Measurements from ENCODE around the gene POGZ. TPM values are rescaled to one million over a fixed set of nuclear protein-coding genes. Genes with fewer than 3 reads are reported as not detected.
A peak's percentile ranks its signal among the peaks of the same experiment; 100 is the strongest.

The POGZ gene
- total RNA-seq = 10 to 100 TPM; 48.8 to 51.2 (median 49.5) TPM

DNA sequence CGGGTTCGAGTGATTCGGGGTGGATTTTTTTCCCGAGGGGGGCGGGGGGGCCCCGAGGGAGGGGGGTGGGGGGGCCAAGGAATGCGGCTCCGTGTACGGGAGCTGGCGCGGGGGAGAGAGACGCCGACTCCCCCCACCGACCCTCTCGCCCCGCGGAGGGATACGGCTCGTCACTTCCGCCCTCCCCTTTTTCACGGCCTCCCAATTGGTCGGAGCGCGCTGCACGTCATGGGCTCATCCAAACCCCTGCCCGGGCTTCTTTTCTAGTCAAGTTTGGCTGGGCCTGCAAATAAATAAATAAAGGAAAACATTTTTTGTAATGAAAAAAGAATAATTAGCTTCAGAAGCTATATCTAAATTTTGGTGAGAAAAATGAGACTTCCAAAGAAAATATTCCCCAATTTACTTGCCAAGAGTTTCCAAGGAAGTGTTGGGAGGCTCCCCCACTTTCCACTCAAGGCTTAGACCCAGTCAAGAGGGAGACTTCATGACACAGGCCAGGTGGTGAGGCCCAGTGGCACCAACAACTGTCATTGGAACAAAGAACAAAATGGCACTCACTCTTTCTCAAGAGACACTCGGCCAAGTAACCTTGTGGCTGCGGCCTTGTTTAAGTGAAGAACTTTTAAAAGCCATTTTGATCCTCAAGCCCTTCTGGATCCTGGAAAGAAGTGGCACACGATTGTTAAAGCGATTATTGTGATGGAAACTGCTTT, at the start of gene POGZ:
Gene POGZ, minus strand, starts transcription at position 164 of the 716 bp plus-strand sequence. CDS start 17,290 bp downstream, outside the sequence.
- ATAC-seq (peak; percentile 82 to 83), DNase-seq (peak; percentile 95)
- no peaks in the 10 kb centered on the region for H3K36me3 Mint-ChIP-seq (ENCODE audit: insufficient read depth)
- peak within 1 kb of the TSS; percentile 89 for H3K4me3 Mint-ChIP-seq
- H3K9me3 Mint-ChIP-seq = no peaks in the 10 kb centered on the region
- peaks cover 28% of the 10 kb centered on the region for H3K4me1 Mint-ChIP-seq (ENCODE audit: low read depth)
- H3K27me3 Mint-ChIP-seq (ENCODE audit: low read depth) = peaks cover 21% of the 10 kb centered on the region

- Mint-ChIP-seq H3K36me3 (ENCODE audit: insufficient read depth) (no peaks in the 10 kb centered on the region), H3K9me3 (no peaks in the 10 kb centered on the region), H3K27me3 (ENCODE audit: low read depth) (peaks cover 1% of the 10 kb centered on the region), H3K4me3 (no peak overlapping the region), H3K4me1 (ENCODE audit: low read depth) (peaks cover 27% of the 10 kb centered on the region)
- DNase-seq (no peak), ATAC-seq (no peak)
These were observed 49.5 kb upstream of the POGZ start for GRCh38 chr1:151508833-151509232.

DNA sequence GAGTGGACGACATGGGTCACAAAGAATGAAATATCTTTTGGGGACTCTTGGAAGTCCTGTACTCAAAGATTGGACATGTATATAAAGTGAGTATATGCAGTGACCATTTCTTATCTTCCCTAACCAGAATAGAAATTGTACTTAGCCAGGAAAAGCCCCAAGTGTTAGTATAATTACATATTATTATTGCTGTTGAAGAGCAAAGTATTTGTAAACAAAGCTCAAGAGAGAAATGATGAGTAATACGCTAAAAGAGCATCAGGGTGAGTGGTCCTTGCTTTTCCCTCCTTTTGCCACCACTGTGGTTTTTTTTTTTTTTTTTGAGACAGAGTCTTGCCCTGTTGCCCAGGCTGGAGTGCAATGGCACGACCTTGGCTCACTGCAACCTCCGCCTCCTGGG, 45.5 kb upstream of the POGZ start:
- Mint-ChIP-seq H3K4me1 (ENCODE audit: low read depth) (no peaks in the 10 kb centered on the region), H3K27me3 (ENCODE audit: low read depth) (no peaks in the 10 kb centered on the region), H3K4me3 (no peak overlapping the region), H3K9me3 (no peaks in the 10 kb centered on the region), H3K36me3 (ENCODE audit: insufficient read depth) (no peaks in the 10 kb centered on the region)
- DNase-seq = no peak
- ATAC-seq = no peak

DNA sequence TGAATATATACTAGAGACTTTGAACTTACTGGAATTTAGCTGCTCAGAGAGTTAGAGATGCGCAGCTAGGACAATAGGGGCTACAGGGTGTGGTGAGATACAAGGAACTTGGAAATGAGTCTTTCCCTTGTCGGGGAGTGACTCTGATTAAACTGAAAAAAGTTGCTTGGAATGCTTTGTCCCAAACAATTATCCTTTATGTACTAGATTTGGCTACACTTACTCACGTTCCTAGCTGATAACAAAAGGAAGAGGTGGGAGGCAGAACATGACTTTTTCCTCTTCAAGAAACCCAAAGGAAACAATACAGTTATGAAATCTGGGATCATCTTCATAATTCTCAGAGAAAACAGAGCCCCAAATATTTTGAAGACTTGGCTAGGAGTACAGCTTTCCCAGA, 45.0 kb upstream of the POGZ start:
- ATAC-seq = no peak
- H3K4me3 Mint-ChIP-seq = no peak overlapping the region
- no peaks in the 10 kb centered on the region for H3K9me3 Mint-ChIP-seq
- no peak for DNase-seq
- H3K4me1 Mint-ChIP-seq (ENCODE audit: low read depth) = no peaks in the 10 kb centered on the region
- H3K36me3 Mint-ChIP-seq (ENCODE audit: insufficient read depth) = no peaks in the 10 kb centered on the region
- H3K27me3 Mint-ChIP-seq (ENCODE audit: low read depth) = no peaks in the 10 kb centered on the region

GRCh38 chr1:151502859-151503780, 43.8 kb upstream of the POGZ start:
- H3K27me3 Mint-ChIP-seq (ENCODE audit: low read depth) = no peaks in the 10 kb centered on the region
- H3K4me1 Mint-ChIP-seq (ENCODE audit: low read depth) = no peaks in the 10 kb centered on the region
- H3K9me3 Mint-ChIP-seq = no peaks in the 10 kb centered on the region

DNA sequence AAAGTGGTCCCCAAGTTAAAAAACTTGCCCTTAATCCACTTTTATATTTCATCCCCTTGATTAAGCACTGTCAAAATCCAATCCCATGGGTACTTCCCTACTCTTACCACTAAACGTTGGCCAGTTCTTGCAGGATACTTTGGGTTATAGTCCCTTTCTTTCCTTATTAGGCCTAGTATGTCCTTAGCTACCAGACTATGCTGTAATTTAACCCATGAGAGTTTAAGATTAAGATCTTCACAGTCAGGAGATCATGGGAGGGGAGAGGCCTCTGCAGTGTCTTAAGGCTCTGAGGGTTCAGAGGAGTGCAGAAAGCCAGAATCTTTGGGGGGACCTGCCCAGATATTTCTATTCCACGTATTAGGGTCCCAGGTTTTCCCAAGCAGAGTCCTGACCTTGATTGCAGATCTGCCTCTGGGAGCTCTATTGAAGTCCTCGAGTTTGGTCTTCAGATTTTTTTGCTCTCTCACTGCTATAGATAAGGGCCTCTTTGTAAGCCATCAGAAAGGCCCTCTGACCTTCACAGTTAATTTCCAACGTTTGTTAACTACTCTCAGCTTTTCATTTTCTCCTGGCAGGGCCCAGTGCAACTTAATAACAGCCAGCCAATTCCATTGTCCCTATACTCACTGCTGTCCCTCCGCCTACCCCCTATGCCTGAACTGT, 42.9 kb upstream of the POGZ start:
- Mint-ChIP-seq H3K27me3 (ENCODE audit: low read depth) (no peaks in the 10 kb centered on the region), H3K4me1 (ENCODE audit: low read depth) (no peaks in the 10 kb centered on the region), H3K4me3 (no peak overlapping the region), H3K9me3 (no peaks in the 10 kb centered on the region), H3K36me3 (ENCODE audit: insufficient read depth) (no peaks in the 10 kb centered on the region)
- ATAC-seq (no peak), DNase-seq (no peak)

More at GRCh38 chr1:151502859-151503780, 43.8 kb upstream of the POGZ start:
- Mint-ChIP-seq H3K36me3 (ENCODE audit: insufficient read depth) (no peaks in the 10 kb centered on the region), H3K4me3 (no peak overlapping the region)
- ATAC-seq (no peak), DNase-seq (no peak)

GRCh38 chr1:151501474-151501873, 42.2 kb upstream of the POGZ start:
- no peaks in the 10 kb centered on the region for H3K27me3 Mint-ChIP-seq (ENCODE audit: low read depth)
- no peak overlapping the region for H3K4me3 Mint-ChIP-seq
- H3K36me3 Mint-ChIP-seq (ENCODE audit: insufficient read depth) = no peaks in the 10 kb centered on the region
- no peak for ATAC-seq
- DNase-seq = no peak
- no peaks in the 10 kb centered on the region for H3K4me1 Mint-ChIP-seq (ENCODE audit: low read depth)
- H3K9me3 Mint-ChIP-seq = no peaks in the 10 kb centered on the region

- Mint-ChIP-seq H3K4me1 (ENCODE audit: low read depth) (peaks cover 5% of the 10 kb centered on the region), H3K9me3 (no peaks in the 10 kb centered on the region), H3K36me3 (ENCODE audit: insufficient read depth) (no peaks in the 10 kb centered on the region), H3K27me3 (ENCODE audit: low read depth) (no peaks in the 10 kb centered on the region), H3K4me3 (no peak overlapping the region)
- ATAC-seq = no peak
- DNase-seq = no peak
These were observed 40.6 kb upstream of the POGZ start for GRCh38 chr1:151499930-151500329.

DNA sequence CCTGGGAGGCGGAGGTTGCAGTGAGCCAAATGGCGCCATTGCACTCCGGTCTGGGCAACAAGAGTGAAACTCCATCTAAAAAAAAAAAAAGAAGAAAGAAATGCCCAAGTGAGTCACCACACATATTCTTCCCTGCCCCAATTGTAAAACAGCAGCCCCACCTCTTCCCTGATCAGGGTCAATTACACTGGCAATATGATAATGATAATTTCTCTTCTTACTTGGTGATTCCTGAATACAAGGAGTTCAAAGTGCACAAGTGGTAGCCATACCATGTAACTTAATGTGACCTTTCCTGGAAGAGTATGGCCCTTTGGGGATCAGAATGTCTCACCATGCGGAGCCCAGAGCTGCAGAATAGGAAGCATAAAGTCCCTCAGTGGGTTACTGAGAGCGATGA, 40.1 kb upstream of the POGZ start:
- DNase-seq (no peak), ATAC-seq (no peak)
- Mint-ChIP-seq H3K4me1 (ENCODE audit: low read depth) (peaks cover 8% of the 10 kb centered on the region), H3K9me3 (no peaks in the 10 kb centered on the region), H3K4me3 (no peak overlapping the region), H3K36me3 (ENCODE audit: insufficient read depth) (no peaks in the 10 kb centered on the region), H3K27me3 (ENCODE audit: low read depth) (no peaks in the 10 kb centered on the region)

- Mint-ChIP-seq H3K4me1 (ENCODE audit: low read depth) (peaks cover 8% of the 10 kb centered on the region), H3K9me3 (no peaks in the 10 kb centered on the region), H3K36me3 (ENCODE audit: insufficient read depth) (no peaks in the 10 kb centered on the region), H3K4me3 (no peak overlapping the region), H3K27me3 (ENCODE audit: low read depth) (no peaks in the 10 kb centered on the region)
- ATAC-seq = no peak
- DNase-seq = no peak
These were observed 36.0 kb upstream of the POGZ start for GRCh38 chr1:151495316-151495715.

- ATAC-seq (peak; percentile 85 to 88), DNase-seq (no peak)
- H3K27me3 Mint-ChIP-seq (ENCODE audit: low read depth) = no peaks in the 10 kb centered on the region
- no peaks in the 10 kb centered on the region for H3K9me3 Mint-ChIP-seq
- H3K4me1 Mint-ChIP-seq (ENCODE audit: low read depth) = peaks cover 8% of the 10 kb centered on the region
- no peaks in the 10 kb centered on the region for H3K36me3 Mint-ChIP-seq (ENCODE audit: insufficient read depth)
- no peak overlapping the region for H3K4me3 Mint-ChIP-seq
These were observed 35.5 kb upstream of the POGZ start for GRCh38 chr1:151494741-151495281.

GRCh38 chr1:151493042-151493441, 33.7 kb upstream of the POGZ start:
- DNase-seq (no peak), ATAC-seq (no peak)
- Mint-ChIP-seq H3K27me3 (ENCODE audit: low read depth) (no peaks in the 10 kb centered on the region), H3K4me3 (no peak overlapping the region), H3K9me3 (no peaks in the 10 kb centered on the region), H3K36me3 (ENCODE audit: insufficient read depth) (no peaks in the 10 kb centered on the region), H3K4me1 (ENCODE audit: low read depth) (peaks cover 8% of the 10 kb centered on the region)

- no peak for ATAC-seq
These were observed 32.8 kb upstream of the POGZ start for GRCh38 chr1:151492120-151492519.

GRCh38 chr1:151491641-151492040, 32.3 kb upstream of the POGZ start:
- Mint-ChIP-seq H3K9me3 (no peaks in the 10 kb centered on the region), H3K36me3 (ENCODE audit: insufficient read depth) (no peaks in the 10 kb centered on the region), H3K27me3 (ENCODE audit: low read depth) (no peaks in the 10 kb centered on the region), H3K4me3 (no peak overlapping the region), H3K4me1 (ENCODE audit: low read depth) (peaks cover 8% of the 10 kb centered on the region)
- DNase-seq (no peak), ATAC-seq (no peak)

More at GRCh38 chr1:151492120-151492519, 32.8 kb upstream of the POGZ start:
- Mint-ChIP-seq H3K9me3 (no peaks in the 10 kb centered on the region), H3K4me1 (ENCODE audit: low read depth) (peaks cover 8% of the 10 kb centered on the region), H3K4me3 (no peak overlapping the region), H3K27me3 (ENCODE audit: low read depth) (no peaks in the 10 kb centered on the region), H3K36me3 (ENCODE audit: insufficient read depth) (no peaks in the 10 kb centered on the region)
- no peak for DNase-seq
